ENCODE results near the gene BTBD2. TPM values are rescaled to one million over a fixed set of nuclear protein-coding genes. Genes with fewer than 3 reads are reported as not detected.
A peak's percentile ranks its signal among the peaks of the same experiment; 100 is the strongest.

The BTBD2 gene
- total and polyA plus RNA-seq, 10 of the 15 experiments (the other 5 are each of a cell fraction or from before 2014, with no cell fraction given): 0.13 to 66.2 (median 10.4) TPM

- FAIRE-seq: no peak
- no TSS peak for BruUV-seq (replicated peaks)
- Histone ChIP-seq H2AFZ (ENCODE audit: control insufficient read depth, low read depth, low read length) (no peak overlapping the region), H3K4me3 (peak overlapping the region; percentile 77), H4K20me1 (ENCODE audit: control insufficient read depth, insufficient read depth) (no peaks in the 10 kb centered on the region), H3K9me3 (replicated peaks; ENCODE audit: control insufficient read depth, insufficient read depth, low read length) (no peaks in the 10 kb centered on the region), H3K4me2 (ENCODE audit: control insufficient read depth, insufficient read depth) (peak overlapping the region; percentile 73), H3K27ac (ENCODE audit: control insufficient read depth, insufficient read depth) (peak overlapping the region; percentile 18; the same call in 1 of the 2 replicates), H3K79me2 (ENCODE audit: control insufficient read depth, insufficient read depth, low read length) (peaks cover 16% of the 10 kb centered on the region), H3K36me3 (ENCODE audit: control insufficient read depth in 2 of 2, insufficient read depth in 2 of 2, low read length in 1 of 2) (no peaks in the 10 kb centered on the region), H3K9ac (ENCODE audit: control insufficient read depth, insufficient read depth, low read length) (peak overlapping the region; percentile 53; the same call in 1 of the 2 replicates), H3K4me1 (ENCODE audit: control insufficient read depth, insufficient read depth, low read length) (peaks cover 9% of the 10 kb centered on the region), H3K27me3 (replicated peaks in 1 of 2; ENCODE audit: control insufficient read depth in 2 of 2, insufficient read depth in 2 of 2, low read length in 1 of 2) (no peaks in the 10 kb centered on the region)
- WGBS (ENCODE audit: insufficient coverage, insufficient replicate concordance, low lambda C conversion rate, missing lambda C conversion rate): 0% methylated on average over 13 of the region's 74 CpGs
- 0 out of 4 replicates have a peak, but pooled peaks of 1 of the 2 experiments have one; percentile 5 for TF ChIP-seq BHLHE40 (IDR thresholded peaks at IDR 0.05; ENCODE audit: borderline replicate concordance in 1 of 2, low read depth in 2 of 2, low read length in 1 of 2)
- no peak for TF ChIP-seq E4F1 (IDR thresholded peaks at IDR 0.05; ENCODE audit: borderline replicate concordance, partially characterized antibody)
- in situ Hi-C loops (cut with MboI): loop anchor here (5.0 kb wide), 1 partner anchor 67 kb away; no protein-coding TSS in a partner anchor
- no peak for DNase-seq (ENCODE audit: low read depth, low spot score)
- CTCF ChIA-PET: no interaction called here
- intact Hi-C loops (cut with micrococcal nuclease; ENCODE audit: unreplicated experiment): loop anchor here (5.0 kb wide), 3 partner anchors 47 to 108 kb away; partner anchors contain the start of genes ADAT3 and SCAMP4
- ATAC-seq: peak; percentile 55
- POLR2A ChIA-PET: no interaction called here
- RAD21 ChIA-PET (ENCODE audit: unreplicated experiment): no interaction called here
- SMC1A ChIA-PET (ENCODE audit: uncharacterized antibody, unreplicated experiment): no interaction called here
Measured at GRCh38 chr19:2014731-2015607, 545 bp downstream of the BTBD2 start.
